ENCODE results near the gene THSD8.
A peak's percentile ranks its signal among the peaks of the same experiment; 100 is the strongest.

GRCh38 chr19:12796146-12797071 is 5.5 kb upstream of the THSD8 start:
- no peak for TF ChIP-seq EZH2 (IDR thresholded peaks at IDR 0.05; ENCODE audit: low read length, missing control alignments)
- peak; percentile 96 to 98 for TF ChIP-seq CTCF (conservative IDR thresholded peaks at IDR 0.05 in 1 of 2, IDR thresholded peaks at IDR 0.05 in 1 of 2; ENCODE audit: low read depth in 1 of 2, low read length in 2 of 2)

Data from fibroblast of lung (primary cell).